SK-N-MC (cell line): ENCODE results near the gene TMED10.

Source experiments
- DNase-seq: peaks from one replicate; pipeline ENCODE4 v3.0.0-alpha.2; 2011; ENCODE audit warnings: low read depth, low spot score
- H3K27ac ChIP-seq: fragments of 200-600 bp; sonication (generic); 2 replicates; pipeline ENCODE4 v1.5.1; 2016; ENCODE audit warnings: mixed run types
- H3K36me3 ChIP-seq: fragments of 200-600 bp; sonication (generic); 2 replicates; pipeline ENCODE4 v1.6.1; 2017; ENCODE audit warnings: antibody characterized with exemption, low read length, mixed read lengths; ENCODE audit not compliant: insufficient read depth
- H3K4me3 ChIP-seq: fragments of 200-600 bp; sonication (generic); 2 replicates; pipeline ENCODE4 v1.5.1; 2016
- H3K9ac ChIP-seq: fragments of 200-600 bp; sonication (generic); 2 replicates; pipeline ENCODE4 v1.8.0; 2017; ENCODE audit warnings: mixed run types, mixed read lengths; ENCODE audit not compliant: insufficient read length
- H3K9me3 ChIP-seq: fragments of 200-600 bp; sonication (generic); 2 replicates; pipeline ENCODE4 v1.6.1; 2017; ENCODE audit warnings: low read depth, mild to moderate bottlenecking, antibody characterized with exemption, low read length, moderate library complexity, mixed read lengths
- EZH2 ChIP-seq: fragments of 200-600 bp; sonication (generic); IDR thresholded peaks from one replicate; pipeline ENCODE4 v1.6.1; 2017; ENCODE audit warnings: antibody characterized with exemption
- FOXP2 ChIP-seq: optimal IDR thresholded peaks from 2 replicates; pipeline ENCODE3; 2011; ENCODE audit warnings: mild to moderate bottlenecking, moderate library complexity; ENCODE audit not compliant: insufficient read depth; ENCODE audit errors: extremely low read length, control extremely low read depth
- POLR2AphosphoS5 ChIP-seq: IDR thresholded peaks from 2 replicates; pipeline ENCODE4 v1.6.1; 2012; ENCODE audit warnings: mild to moderate bottlenecking, low read depth, low read length, borderline replicate concordance

TMED10 gene

GRCh38 chr14:75088566-75089373 lies 87.6 kb downstream of the TMED10 start:
- H3K4me3 ChIP-seq: no peak overlapping the region
- no peak overlapping the region for H3K27ac ChIP-seq
- no peaks in the 10 kb centered on the region for H3K9me3 ChIP-seq
- H3K36me3 ChIP-seq: peaks cover 41% of the 10 kb centered on the region
- TF ChIP-seq POLR2AphosphoS5: no peak
- TF ChIP-seq FOXP2: no peak
- no peak for TF ChIP-seq EZH2
- peak; percentile 61 for DNase-seq
- no peak overlapping the region for H3K9ac ChIP-seq

DNA sequence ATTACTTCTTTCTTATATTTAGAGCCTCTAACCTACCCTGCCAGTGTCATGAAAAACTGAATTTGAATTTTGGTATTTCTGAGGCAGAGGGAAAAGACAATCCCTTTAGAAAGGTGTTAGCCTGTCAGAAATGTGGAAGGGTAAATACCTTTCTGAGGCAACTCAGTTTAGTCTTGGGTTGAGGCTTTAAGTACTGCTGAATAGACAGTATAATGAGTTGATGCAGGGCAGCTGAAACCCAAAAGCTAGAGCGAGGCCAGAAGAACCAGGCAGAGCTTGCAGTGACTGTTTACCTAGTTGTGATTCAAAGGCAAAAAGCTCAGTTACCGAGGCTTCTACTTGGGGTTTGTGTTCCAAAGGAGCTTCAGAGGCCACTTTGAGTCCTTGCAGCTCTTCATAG lies 88.3 kb downstream of the TMED10 start:
- no peak overlapping the region for H3K4me3 ChIP-seq
- no peak for DNase-seq
- H3K9ac ChIP-seq: no peak overlapping the region
- H3K36me3 ChIP-seq: peaks cover 39% of the 10 kb centered on the region
- TF ChIP-seq FOXP2 (no peak), EZH2 (no peak), POLR2AphosphoS5 (no peak)
- H3K9me3 ChIP-seq: no peaks in the 10 kb centered on the region
- no peak overlapping the region for H3K27ac ChIP-seq

DNA sequence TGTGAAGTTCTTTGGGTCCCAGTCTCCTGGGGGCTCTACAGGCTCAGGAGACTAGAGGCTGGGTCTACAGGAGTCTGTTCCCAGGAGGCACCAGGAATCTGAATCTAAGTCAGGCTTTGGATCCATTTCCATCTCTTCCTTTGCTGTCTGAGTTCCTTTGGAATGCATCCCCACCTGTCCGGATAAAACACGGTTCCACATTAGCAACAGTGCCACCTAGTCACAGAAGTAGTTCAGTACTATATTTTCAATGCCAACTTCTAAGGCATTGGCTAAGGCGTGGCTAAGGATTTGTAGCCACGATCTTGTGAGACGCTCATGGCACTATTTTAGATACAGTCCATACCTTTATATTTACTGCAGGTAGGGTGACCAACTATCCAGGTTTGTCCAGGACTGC lies 91.9 kb downstream of the TMED10 start:
- TF ChIP-seq FOXP2 (no peak), EZH2 (no peak), POLR2AphosphoS5 (no peak)
- Histone ChIP-seq H3K9ac (no peak overlapping the region), H3K36me3 (peaks cover 34% of the 10 kb centered on the region), H3K9me3 (no peaks in the 10 kb centered on the region), H3K4me3 (no peak overlapping the region), H3K27ac (no peak overlapping the region)
- no peak for DNase-seq

DNA sequence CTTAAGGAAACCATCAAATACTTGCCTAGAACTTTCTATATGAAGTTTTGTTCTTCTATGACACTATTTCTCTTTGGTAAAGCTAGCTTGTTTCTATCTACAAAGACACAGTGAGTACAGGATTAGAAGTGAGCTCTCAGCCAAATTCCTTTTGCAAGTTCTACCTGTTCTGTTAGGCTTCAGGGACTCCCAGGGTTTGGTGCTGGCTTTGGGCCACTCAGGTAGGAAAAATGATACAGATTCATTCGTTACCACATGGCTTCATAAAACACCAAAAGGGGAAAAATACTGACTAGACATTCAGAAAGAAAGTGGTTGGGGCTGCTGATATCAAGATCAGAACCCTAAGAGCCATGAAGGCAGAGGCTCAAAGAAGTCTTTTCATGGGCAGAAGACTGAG lies 93.1 kb downstream of the TMED10 start:
- Histone ChIP-seq H3K27ac (no peak overlapping the region), H3K9ac (no peak overlapping the region), H3K9me3 (no peaks in the 10 kb centered on the region), H3K36me3 (peaks cover 32% of the 10 kb centered on the region), H3K4me3 (no peak overlapping the region)
- DNase-seq: no peak
- TF ChIP-seq POLR2AphosphoS5 (no peak), EZH2 (no peak), FOXP2 (no peak)

- no peak for DNase-seq
- Histone ChIP-seq H3K9me3 (no peaks in the 10 kb centered on the region), H3K4me3 (no peak overlapping the region), H3K27ac (0 out of 2 replicates have a peak overlapping the region, but pooled peaks have one; percentile 22), H3K9ac (no peak overlapping the region), H3K36me3 (peaks cover 20% of the 10 kb centered on the region; the same call in 1 of the 2 replicates)
- TF ChIP-seq POLR2AphosphoS5 (no peak), FOXP2 (no peak), EZH2 (no peak)
Observed at GRCh38 chr14:75081660-75082229, 94.7 kb downstream of the TMED10 start.
